Panc1 (cell line): ENCODE data around the gene TEKT2. TPM values are rescaled to one million over a fixed set of nuclear protein-coding genes. Genes with fewer than 3 reads are reported as not detected.

Source experiments
- ATAC-seq: fragments of 200-7000 bp; cut with Tn5 transposase; 2 replicates; pipeline ENCODE4 v1.9.1; 2020; ENCODE audit warnings: mild to moderate bottlenecking, moderate library complexity
- BruUV-seq: library from RNA; stranded (reverse); fragments of 400-500 nt; replicated peaks from 2 replicates; lab custom pipeline; 2021; lab: Mats Ljungman, UMichigan
- CTCF ChIA-PET: fragments of 300-600 bp; sonication (Branson Sonifier 250); formaldehyde crosslinking; loops from one replicate; lab custom pipeline; 2022; ENCODE audit warnings: antibody characterized with exemption; lab: Charles Lee
- POLR2A ChIA-PET: fragments of 300-600 bp; sonication (Branson Sonifier 250); formaldehyde crosslinking; loops from one replicate; lab custom pipeline; 2022; ENCODE audit warnings: antibody characterized with exemption; lab: Charles Lee
- DNase-seq: peaks from one replicate; pipeline ENCODE4 v3.0.0-alpha.2; 2010; ENCODE audit warnings: low read depth, low spot score
- H3K27ac ChIP-seq: 2 replicates; pipeline ENCODE4 v1.5.1; 2011; ENCODE audit warnings: mild to moderate bottlenecking, low read length, inconsistent platforms
- H3K27me3 ChIP-seq: fragments of 200-500 bp; sonication (Bioruptor generic); 2 replicates; pipeline ENCODE4 v1.6.0; 2014; ENCODE audit warnings: low read length, inconsistent platforms; ENCODE audit not compliant: control insufficient read depth, insufficient read depth
- H3K36me3 ChIP-seq: fragments of 200-500 bp; sonication (Bioruptor generic); 2 replicates; pipeline ENCODE4 v1.5.1; 2014; ENCODE audit warnings: inconsistent platforms, mild to moderate bottlenecking, low read length, moderate library complexity; ENCODE audit not compliant: control insufficient read depth, insufficient read depth
- H3K4me1 ChIP-seq: 2 replicates; pipeline ENCODE4 v1.5.1; 2011; ENCODE audit warnings: inconsistent platforms, mild to moderate bottlenecking, low read length, moderate library complexity; ENCODE audit not compliant: control insufficient read depth, insufficient read depth
- H3K4me3 ChIP-seq, 2 experiments: 2 replicates each; pipeline ENCODE4 v1.5.1; 2011 to 2012; ENCODE audit warnings: low read depth in 2 of 2, low read length in 2 of 2, mild to moderate bottlenecking in 2 of 2, inconsistent platforms in 1 of 2, moderate library complexity in 1 of 2
- H3K9me3 ChIP-seq: fragments of 200-500 bp; sonication (Bioruptor generic); 2 replicates; pipeline ENCODE4 v1.5.1; 2014; ENCODE audit warnings: low read depth, mild to moderate bottlenecking, inconsistent platforms, low read length, moderate library complexity; ENCODE audit not compliant: control insufficient read depth, insufficient read depth
- CTCF ChIP-seq: fragments of 450-650 bp; IDR thresholded peaks from 2 replicates; pipeline ENCODE4 v1.5.1; 2017; ENCODE audit warnings: mild to moderate bottlenecking
- POLR2AphosphoS5 ChIP-seq: IDR thresholded peaks from 2 replicates; pipeline ENCODE4 v1.6.1; 2012; ENCODE audit warnings: mild to moderate bottlenecking, low read depth, low read length, moderate library complexity
- REST ChIP-seq, 2 experiments: IDR thresholded peaks; 2 replicates each; pipeline ENCODE4 v1.6.1; 2011 to 2012; ENCODE audit warnings: low read depth in 2 of 2, control low read depth in 1 of 2, low read length in 1 of 2, mild to moderate bottlenecking in 1 of 2, moderate library complexity in 1 of 2; ENCODE audit not compliant: insufficient read depth in 1 of 2
- SIN3A ChIP-seq: IDR thresholded peaks from 2 replicates; pipeline ENCODE4 v1.6.1; 2012; ENCODE audit warnings: low read depth, mild to moderate bottlenecking, low read length, moderate library complexity, borderline replicate concordance; ENCODE audit not compliant: insufficient read depth
- TCF7L2 ChIP-seq: IDR thresholded peaks from 2 replicates; pipeline ENCODE4 v1.6.1; 2011; ENCODE audit warnings: mild to moderate bottlenecking, low read depth, low read length, inconsistent platforms
- in situ Hi-C: cut with HindIII; loops from 2 replicates; pipeline ENCODE4 v1.10.0; 2016; ENCODE audit warnings: low sequenced_read_pairs, low pct_unique_long_range_greater_than_20kb
- intact Hi-C: fragments of 100-400 bp; cut with micrococcal nuclease; formaldehyde crosslinking; loops from one replicate; pipeline ENCODE4 v1.10.0; 2022; ENCODE audit not compliant: unreplicated experiment
- total RNA-seq: library from RNA; stranded (reverse); gene quantifications from one replicate; pipeline ENCODE4 v1.2.1, GENCODE V29; 2021; ENCODE audit not compliant: unreplicated experiment

The TEKT2 gene
- total RNA-seq, 1 experiment from 2014 or later = 0.23 TPM

GRCh38 chr1:36086529-36087232, 2.8 kb downstream of the TEKT2 start:
- ChIA-PET POLR2A (no interaction called here), CTCF (interaction anchor here (1.4 kb wide), 1 partner anchor 53 kb away, joined by 3 read pairs; no protein-coding TSS in a partner anchor)
- no peaks in the 10 kb centered on the region for H3K27me3 ChIP-seq
- no peaks in the 10 kb centered on the region for H3K9me3 ChIP-seq
- peaks cover 4% of the 10 kb centered on the region; the same call in 1 of the 2 replicates for H3K36me3 ChIP-seq
- BruUV-seq = no TSS peak
- no peak for TF ChIP-seq CTCF
- no peak for TF ChIP-seq REST (IDR thresholded peaks at IDR 0.05; ENCODE audit: insufficient read depth in 1 of 2, low read depth in 2 of 2, low read length in 1 of 2)
- no peak for TF ChIP-seq TCF7L2
- no peak for TF ChIP-seq POLR2AphosphoS5
- TF ChIP-seq SIN3A = no peak
- intact Hi-C loops = no loop called here
- H3K27ac ChIP-seq = no peak overlapping the region
- ATAC-seq (no peak), DNase-seq (no peak)
- no peak overlapping the region for H3K4me3 ChIP-seq
- H3K4me1 ChIP-seq = no peaks in the 10 kb centered on the region; the same call in 1 of the 2 replicates
- in situ Hi-C loops = no loop called here

- Histone ChIP-seq H3K4me3 (no peak overlapping the region), H3K4me1 (no peaks in the 10 kb centered on the region; the same call in 1 of the 2 replicates), H3K27me3 (no peaks in the 10 kb centered on the region), H3K27ac (no peak overlapping the region; the same call in 1 of the 2 replicates), H3K36me3 (peaks cover 7% of the 10 kb centered on the region), H3K9me3 (no peaks in the 10 kb centered on the region)
- ChIA-PET POLR2A (interaction anchor here (0.5 kb wide), 1 partner anchor 63 kb away, joined by 3 read pairs; no protein-coding TSS in a partner anchor), CTCF (interaction anchor here (0.7 to 1.4 kb wide), 2 partner anchors 31 to 53 kb away, joined by 3 to 6 read pairs; no protein-coding TSS in a partner anchor)
- ATAC-seq (no peak), DNase-seq (no peak)
- intact Hi-C loops = no loop called here
- in situ Hi-C loops = no loop called here
- no TSS peak for BruUV-seq
- TF ChIP-seq TCF7L2 = no peak
Observed at GRCh38 chr1:36087233-36088123, 3.6 kb downstream of the TEKT2 start.
